Activated naive CD8-positive, alpha-beta T cell (primary cell): ENCODE measurements around the gene SARDH.
"Not testable (repeated sequence)": the region's sequence is repeated elsewhere in the genome, so short reads cannot be mapped to it uniquely, and the experiment has no call there.

ENCODE experiments used
- H3K27ac Mint-ChIP-seq: one replicate; pipeline ENCODE4 v1.8.0; 2021; ENCODE audit warnings: mixed read lengths
- H3K27me3 Mint-ChIP-seq: one replicate; pipeline ENCODE4 v1.8.0; 2021; ENCODE audit warnings: mixed read lengths
- H3K36me3 Mint-ChIP-seq: one replicate; pipeline ENCODE4 v1.8.0; 2021; ENCODE audit warnings: mixed read lengths
- H3K4me1 Mint-ChIP-seq: one replicate; pipeline ENCODE4 v1.8.0; 2021; ENCODE audit warnings: low read depth, mixed read lengths
- H3K4me3 Mint-ChIP-seq: one replicate; pipeline ENCODE4 v1.8.0; 2021; ENCODE audit warnings: mild to moderate bottlenecking, mixed read lengths
- H3K9me3 Mint-ChIP-seq: one replicate; pipeline ENCODE4 v1.8.0; 2021; ENCODE audit warnings: low read depth, mixed read lengths

SARDH gene

DNA sequence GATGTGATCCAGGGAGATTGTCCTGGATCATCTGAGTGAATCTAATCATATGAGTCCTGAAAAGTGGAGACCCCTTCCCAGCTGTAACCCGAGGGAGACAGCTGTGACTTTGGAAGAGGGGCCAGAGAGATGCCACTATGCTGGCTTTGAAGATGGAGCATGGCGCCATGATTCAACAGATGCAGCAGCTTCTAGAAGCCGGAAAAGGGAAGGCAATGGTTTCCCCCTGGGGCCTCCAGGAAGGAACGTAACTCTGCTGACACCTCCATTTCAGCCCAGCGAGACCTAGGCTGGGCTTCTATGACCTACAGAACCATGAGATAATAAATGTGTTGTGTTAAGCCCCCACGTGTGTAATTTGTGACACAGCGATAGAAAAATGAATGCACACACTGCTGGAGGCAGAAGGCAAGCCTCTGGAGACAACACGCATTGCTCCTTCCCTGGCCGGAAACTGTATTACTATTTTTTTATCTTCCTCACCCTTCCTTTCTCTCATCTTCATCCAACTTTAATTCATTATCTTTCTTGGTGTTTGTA, 16.6 kb upstream of the SARDH start:
- Mint-ChIP-seq H3K36me3 (no peaks in the 10 kb centered on the region), H3K4me1 (no peaks in the 10 kb centered on the region), H3K27me3 (peaks cover 19% of the 10 kb centered on the region), H3K4me3 (no peak overlapping the region), H3K27ac (no peak overlapping the region), H3K9me3 (no peaks in the 10 kb centered on the region)

DNA sequence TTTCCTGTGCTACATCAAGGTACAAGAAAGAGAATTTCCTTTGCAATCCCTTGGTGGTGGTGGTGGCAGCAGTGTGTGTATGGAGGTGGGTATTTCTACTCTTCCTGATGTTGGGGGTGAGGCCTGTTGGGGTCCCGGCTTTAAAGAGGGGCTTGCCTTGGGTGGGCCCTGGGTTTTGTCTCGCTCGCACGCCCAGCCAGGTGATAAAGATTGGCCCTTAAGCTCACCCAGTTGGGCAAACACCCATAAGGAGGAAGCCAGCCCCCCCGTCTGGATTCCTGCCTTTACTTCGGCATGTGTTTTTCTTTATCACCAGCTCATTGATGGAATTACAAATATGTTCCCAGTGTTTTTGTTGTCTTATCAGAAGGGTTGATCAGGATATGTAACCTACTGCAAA, 16.0 kb upstream of the SARDH start:
- Mint-ChIP-seq H3K4me3 (no peak overlapping the region), H3K27me3 (peaks cover 21% of the 10 kb centered on the region), H3K9me3 (no peaks in the 10 kb centered on the region)

DNA sequence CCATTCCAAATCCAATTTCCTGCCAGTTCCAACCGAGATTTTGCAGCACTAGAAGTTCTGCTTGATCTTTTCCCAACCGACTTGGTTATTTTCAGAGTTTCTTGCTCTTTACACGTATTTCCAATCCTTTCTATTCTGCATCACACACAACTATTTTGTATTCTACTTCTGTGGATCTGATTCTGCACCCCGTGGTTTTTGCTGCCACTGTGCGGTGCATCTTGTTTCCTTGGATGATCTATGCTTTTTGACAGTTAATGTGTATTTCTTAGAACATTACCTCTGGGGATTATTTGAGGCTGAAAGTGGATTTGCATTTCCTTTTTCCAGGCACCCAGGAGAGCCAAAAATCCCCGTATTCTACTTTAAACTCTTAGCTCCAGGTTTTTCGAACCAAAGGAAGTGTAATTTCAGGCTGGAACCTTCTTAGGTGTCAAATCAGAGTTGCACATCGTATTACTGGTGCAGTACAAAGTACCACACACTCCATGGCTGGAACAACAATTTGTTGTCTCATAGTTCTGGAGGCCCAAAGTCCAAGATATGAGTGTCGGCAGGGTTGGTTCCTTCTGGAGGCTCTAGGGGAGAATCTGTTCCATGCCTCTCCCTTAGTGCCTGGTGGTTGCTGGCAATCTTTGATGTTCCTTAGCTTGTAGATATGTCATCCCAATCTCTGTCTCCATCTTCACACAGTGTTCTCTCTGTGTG, 14.7 kb upstream of the SARDH start:
- Mint-ChIP-seq H3K9me3 (no peaks in the 10 kb centered on the region), H3K4me1 (no peaks in the 10 kb centered on the region), H3K4me3 (no peak overlapping the region), H3K27ac (no peak overlapping the region), H3K36me3 (no peaks in the 10 kb centered on the region), H3K27me3 (peaks cover 23% of the 10 kb centered on the region)

More for the DNA sequence above, 16.0 kb upstream of the SARDH start:
- Mint-ChIP-seq H3K27ac (no peak overlapping the region), H3K36me3 (no peaks in the 10 kb centered on the region), H3K4me1 (no peaks in the 10 kb centered on the region)

DNA sequence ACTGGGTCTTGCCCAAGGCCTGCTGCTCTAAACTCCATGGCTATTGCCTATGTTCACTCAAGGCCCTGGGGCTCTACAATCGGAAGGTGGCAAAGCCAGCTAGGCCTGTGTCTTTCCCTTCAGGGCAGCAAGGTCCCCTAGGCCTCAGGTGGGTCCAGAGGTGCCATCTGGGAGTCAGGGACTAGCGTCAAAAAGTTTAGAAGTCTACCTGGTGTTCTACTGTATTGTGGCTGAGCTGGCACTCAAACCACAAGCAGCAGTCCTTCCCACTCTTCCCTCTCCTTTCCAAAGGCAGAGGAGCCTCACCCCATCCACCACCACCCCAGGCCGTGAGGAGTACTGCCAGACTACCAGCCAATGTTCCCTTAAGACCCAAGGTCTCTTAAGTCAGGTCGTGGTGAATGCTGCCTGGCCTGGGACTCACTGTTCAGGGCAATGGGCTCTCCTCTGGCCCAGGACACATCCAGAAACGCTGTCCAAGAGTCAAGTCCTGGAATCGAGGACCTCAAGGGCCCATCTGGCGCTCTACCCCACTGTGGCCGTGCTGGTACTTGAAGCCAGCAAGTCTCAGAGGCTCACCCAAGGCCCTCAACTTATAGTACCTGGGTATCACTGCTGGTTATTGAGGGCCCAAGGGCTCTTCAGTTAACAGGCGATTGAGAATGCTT, 13.0 kb upstream of the SARDH start:
- peaks cover 23% of the 10 kb centered on the region for H3K27me3 Mint-ChIP-seq
- no peaks in the 10 kb centered on the region for H3K4me1 Mint-ChIP-seq
- H3K27ac Mint-ChIP-seq = no peak overlapping the region
- no peaks in the 10 kb centered on the region for H3K9me3 Mint-ChIP-seq
- H3K4me3 Mint-ChIP-seq = no peak overlapping the region
- no peaks in the 10 kb centered on the region for H3K36me3 Mint-ChIP-seq

DNA sequence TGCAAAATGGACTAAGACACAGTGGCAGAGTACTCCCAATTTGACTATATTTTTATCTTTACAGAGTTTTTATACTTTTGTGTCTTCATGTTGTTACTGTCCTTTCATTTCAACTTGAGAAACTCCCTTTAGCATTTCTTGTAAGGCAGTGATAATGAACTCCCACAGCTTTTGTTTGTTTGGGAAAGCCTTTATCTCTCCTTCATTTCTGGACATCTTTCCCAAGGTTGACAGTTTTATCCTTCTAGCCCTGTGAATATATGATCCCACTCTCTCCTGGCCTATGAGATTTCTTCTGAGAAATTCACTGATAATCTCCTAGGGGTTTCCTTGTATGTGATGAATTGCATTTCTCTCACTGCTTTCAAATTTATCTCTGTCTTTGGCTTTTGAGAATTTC, 9.2 kb upstream of the SARDH start:
- H3K4me3 Mint-ChIP-seq = no peak overlapping the region
- H3K36me3 Mint-ChIP-seq = peaks cover 3% of the 10 kb centered on the region
- H3K27me3 Mint-ChIP-seq = peaks cover 16% of the 10 kb centered on the region
- H3K27ac Mint-ChIP-seq = no peak overlapping the region
- no peaks in the 10 kb centered on the region for H3K4me1 Mint-ChIP-seq
- H3K9me3 Mint-ChIP-seq = no peaks in the 10 kb centered on the region

DNA sequence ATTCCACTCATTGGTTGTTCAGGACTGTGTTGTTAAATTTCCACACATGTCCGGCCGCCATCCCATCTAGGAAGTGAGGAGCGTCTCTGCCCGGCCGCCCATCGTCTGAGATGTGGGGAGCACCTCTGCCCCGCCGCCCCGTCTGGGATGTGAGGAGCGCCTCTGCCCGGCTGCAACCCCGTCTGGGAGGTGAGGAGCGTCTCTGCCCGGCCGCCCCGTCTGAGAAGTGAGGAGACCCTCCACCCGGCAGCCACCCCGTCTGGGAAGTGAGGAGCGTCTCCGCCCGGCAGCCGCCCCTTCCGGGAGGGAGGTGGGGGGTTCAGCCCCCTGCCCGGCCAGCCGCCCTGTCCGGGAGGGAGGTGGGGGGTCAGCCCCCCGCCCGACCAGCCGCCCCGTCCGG, 6.4 kb upstream of the SARDH start:
- not testable (repeated sequence) for H3K36me3 Mint-ChIP-seq, H3K4me1 Mint-ChIP-seq, H3K9me3 Mint-ChIP-seq, H3K27ac Mint-ChIP-seq, H3K4me3 Mint-ChIP-seq, H3K27me3 Mint-ChIP-seq

DNA sequence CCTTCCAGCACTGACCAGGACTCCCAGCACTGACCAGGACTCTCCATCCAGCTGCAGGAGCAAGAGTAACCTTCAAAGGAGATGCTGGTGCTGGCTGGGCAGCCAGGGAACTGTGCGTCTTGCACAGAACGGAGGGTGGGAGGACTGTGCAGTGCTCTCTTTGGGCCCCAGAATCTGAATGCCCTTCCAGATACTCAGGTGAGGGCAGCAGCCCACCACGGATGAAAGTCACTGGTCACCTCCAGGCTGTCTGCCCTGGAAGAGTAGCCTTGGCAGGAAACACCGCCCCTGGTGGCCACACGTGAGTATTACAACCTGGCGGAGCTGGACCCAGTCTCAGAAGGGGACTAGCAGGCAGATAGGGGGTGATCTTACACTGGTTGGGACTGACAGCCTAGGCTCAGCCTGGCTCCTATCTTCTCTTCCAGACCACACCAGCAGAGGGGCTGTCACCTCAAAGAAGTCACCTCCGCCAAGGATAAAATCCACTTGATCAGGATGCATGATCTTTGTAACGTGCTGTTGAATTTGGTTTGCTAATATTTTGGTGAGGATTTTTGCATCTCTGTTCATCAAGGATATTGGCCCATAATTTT, 4.8 kb upstream of the SARDH start:
- Mint-ChIP-seq H3K9me3 (no peaks in the 10 kb centered on the region), H3K4me3 (no peak overlapping the region), H3K4me1 (peaks cover 5% of the 10 kb centered on the region), H3K27ac (no peak overlapping the region), H3K27me3 (peaks cover 5% of the 10 kb centered on the region), H3K36me3 (peaks cover 3% of the 10 kb centered on the region)

DNA sequence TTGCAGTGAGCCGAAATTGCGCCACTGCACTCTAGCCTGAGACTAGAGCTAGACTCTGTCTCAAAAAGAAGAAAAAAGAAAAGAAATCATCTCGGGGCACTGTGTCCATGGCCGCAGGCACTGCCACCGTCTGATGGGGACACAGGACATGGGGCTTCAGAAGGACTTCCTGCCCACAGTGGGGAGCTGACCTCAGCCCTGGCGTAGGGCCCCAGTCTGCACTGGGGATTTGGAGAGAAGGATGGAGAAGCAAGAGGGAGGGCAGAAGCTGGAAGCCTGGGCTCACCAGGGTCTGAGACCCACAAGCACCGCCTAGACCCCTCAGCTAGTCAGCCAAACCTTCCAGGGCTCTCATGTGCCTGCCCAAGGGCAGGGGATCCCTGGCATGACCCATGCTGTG, 4.1 kb upstream of the SARDH start:
- H3K27me3 Mint-ChIP-seq = peaks cover 5% of the 10 kb centered on the region
- H3K4me3 Mint-ChIP-seq = no peak overlapping the region
- H3K27ac Mint-ChIP-seq = no peak overlapping the region
- H3K4me1 Mint-ChIP-seq = peaks cover 7% of the 10 kb centered on the region
- peaks cover 3% of the 10 kb centered on the region for H3K36me3 Mint-ChIP-seq
- no peaks in the 10 kb centered on the region for H3K9me3 Mint-ChIP-seq

DNA sequence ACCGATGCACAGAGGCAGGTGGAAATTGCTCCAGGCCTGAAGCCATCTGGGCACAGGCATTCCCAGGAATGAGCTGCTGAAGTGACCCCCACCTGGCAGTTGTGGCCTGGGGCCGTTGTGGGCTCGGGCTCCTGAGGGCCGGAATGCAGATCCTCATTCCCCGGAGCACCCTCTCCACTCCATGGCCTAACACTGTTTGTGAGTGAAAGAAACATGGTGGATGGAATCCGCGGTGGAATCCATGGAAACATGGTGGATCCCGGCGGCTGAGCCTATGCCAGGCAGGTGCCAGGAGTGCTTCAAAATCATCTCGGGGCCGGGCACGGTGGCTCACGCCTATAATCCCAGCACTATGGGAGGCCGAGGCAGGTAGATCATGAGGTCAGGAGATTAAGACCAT, 3.6 kb upstream of the SARDH start:
- Mint-ChIP-seq H3K4me3 (no peak overlapping the region), H3K4me1 (peaks cover 7% of the 10 kb centered on the region), H3K36me3 (peaks cover 3% of the 10 kb centered on the region)

DNA sequence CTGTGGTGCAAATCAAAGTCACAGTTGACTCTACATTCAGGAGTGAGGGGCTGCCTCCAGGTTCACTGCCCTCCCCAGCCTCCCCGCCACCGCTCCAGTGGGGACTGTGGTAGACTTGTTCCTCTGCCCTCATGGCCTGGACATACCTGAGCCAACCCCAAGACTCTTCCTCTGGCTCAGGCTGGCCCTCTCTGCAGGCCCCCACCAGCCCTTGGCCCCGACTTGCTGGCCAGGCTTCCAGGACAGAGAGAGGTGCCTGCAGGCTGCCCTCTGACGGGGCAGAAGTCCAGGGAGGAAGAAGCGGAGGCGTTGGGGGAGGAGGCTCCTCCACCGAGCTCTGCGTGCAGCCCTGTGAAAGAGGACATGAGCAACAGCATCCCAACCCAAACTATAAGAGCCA, 2.8 kb upstream of the SARDH start:
- Mint-ChIP-seq H3K4me3 (no peak overlapping the region), H3K9me3 (no peaks in the 10 kb centered on the region), H3K27ac (no peak overlapping the region), H3K27me3 (peaks cover 5% of the 10 kb centered on the region), H3K36me3 (peaks cover 3% of the 10 kb centered on the region), H3K4me1 (peaks cover 7% of the 10 kb centered on the region)

More for the DNA sequence above, 3.6 kb upstream of the SARDH start:
- H3K27ac Mint-ChIP-seq = no peak overlapping the region
- peaks cover 5% of the 10 kb centered on the region for H3K27me3 Mint-ChIP-seq
- no peaks in the 10 kb centered on the region for H3K9me3 Mint-ChIP-seq

DNA sequence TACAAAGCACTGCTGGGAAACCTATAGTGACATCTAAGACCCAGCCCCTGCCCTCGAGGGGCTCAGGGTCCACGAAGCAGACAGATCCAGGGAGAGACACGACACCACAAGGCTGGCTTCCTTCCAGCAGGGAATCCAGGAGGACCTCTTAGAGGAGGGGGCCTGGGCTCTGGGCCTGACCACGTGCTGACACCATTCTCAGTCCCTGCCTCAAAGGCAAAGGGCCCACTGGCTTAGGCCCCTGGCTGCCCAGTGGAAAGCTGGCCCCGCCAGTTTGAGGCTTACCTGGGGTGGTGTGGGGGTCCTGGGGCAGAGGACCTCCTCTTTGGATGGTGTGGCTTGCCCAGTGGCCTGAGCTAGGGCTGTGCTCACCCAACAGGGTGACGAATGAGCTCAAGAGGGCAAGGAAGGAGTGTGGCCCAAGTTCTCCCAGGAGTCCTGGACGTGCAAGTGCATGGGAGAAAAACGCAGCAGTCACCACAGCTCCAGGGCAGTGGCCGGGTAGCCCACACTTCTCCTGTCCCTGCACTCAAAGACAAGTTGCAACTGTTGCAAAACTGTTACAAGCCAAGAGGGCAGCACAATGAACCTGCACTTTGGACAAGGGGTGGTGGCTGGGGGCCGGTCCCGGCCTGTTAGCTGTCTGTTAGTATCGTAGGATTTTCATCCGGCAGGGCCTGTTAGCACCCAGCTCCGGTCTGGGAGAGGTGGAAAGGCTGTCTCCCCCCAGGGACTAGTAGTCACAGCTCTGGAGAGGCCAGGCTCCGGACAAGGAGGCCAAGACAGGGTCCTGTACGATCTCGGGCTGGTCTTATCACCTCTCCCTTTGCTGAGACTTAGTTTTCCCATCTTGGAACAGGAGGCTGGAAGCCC, 1.5 kb upstream of the SARDH start:
- H3K9me3 Mint-ChIP-seq = no peaks in the 10 kb centered on the region
- no peaks in the 10 kb centered on the region for H3K36me3 Mint-ChIP-seq
- no peak overlapping the region for H3K4me3 Mint-ChIP-seq
- H3K27me3 Mint-ChIP-seq = peaks cover 3% of the 10 kb centered on the region
- H3K4me1 Mint-ChIP-seq = peaks cover 9% of the 10 kb centered on the region
- no peak overlapping the region for H3K27ac Mint-ChIP-seq

DNA sequence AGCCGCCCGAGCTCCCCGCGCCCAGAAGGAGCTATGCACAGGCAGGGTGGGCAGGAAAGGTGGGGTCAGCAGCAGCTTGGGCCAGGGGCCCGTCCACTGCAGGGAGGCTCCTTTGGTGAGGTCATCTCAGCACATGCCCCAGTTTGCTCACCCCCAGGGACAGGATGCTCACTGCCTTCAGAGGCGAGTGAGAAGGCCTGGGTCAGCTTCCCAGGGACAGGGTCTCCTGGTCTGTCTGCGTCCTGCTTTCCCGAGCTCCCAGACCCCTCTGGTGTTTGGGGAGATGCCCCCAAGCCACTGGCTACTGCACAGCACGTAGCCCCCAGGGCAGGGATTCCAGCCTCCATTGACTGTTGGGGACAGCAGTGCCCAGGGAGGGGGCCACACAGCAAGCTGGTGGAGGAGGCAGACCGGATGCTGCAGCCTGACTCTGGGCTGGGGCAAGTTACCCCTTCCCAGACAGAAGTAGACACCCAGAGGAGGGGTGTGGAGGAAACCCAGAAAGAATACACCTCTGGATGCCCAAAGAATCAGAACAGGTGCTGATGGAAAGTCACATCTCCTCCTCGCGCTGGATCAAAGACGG, 581 bp upstream of the SARDH start:
- peak overlapping the region; percentile 17 for H3K4me3 Mint-ChIP-seq
- peaks cover 9% of the 10 kb centered on the region for H3K4me1 Mint-ChIP-seq
- no peaks in the 10 kb centered on the region for H3K9me3 Mint-ChIP-seq
- H3K27me3 Mint-ChIP-seq = no peaks in the 10 kb centered on the region
- H3K27ac Mint-ChIP-seq = no peak overlapping the region
- H3K36me3 Mint-ChIP-seq = no peaks in the 10 kb centered on the region

DNA sequence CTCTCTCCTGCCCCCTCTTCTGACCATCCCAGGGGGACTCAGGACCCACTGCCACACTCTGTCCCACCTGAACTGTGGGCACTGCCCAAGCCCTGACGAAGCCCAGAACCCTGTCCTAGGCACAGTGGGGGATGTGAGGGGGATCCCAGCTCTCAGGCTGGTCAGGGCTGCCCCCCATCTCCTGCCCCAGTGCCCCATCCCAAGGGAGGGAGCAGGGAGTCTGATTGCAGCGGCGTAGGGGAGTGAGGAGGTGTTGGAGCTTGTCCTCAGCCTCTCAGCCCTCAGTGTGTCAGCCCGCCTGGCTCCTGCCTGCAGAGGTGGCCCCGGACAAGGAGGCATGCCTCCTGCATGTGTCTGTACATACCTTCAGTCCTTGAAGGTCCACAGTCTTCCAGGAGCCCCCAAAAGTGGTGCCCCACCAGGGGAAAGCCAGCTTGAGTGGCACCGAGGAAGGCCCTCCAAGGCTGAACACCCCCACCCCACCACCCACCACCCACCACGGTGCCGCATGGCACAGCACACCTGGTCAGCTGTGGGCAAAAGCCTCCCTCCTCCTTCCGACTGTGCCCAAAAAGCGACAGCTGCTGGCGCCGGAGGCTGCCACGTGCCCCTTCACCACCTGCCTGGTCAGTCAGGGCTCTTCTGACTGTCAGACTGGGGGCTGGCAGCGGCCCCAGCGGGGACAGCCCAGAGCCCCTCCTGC, 930 bp downstream of the SARDH start:
- no peak overlapping the region for H3K27ac Mint-ChIP-seq
- no peaks in the 10 kb centered on the region for H3K9me3 Mint-ChIP-seq
- peaks cover 9% of the 10 kb centered on the region for H3K4me1 Mint-ChIP-seq
- H3K36me3 Mint-ChIP-seq = no peaks in the 10 kb centered on the region
- no peaks in the 10 kb centered on the region for H3K27me3 Mint-ChIP-seq
- H3K4me3 Mint-ChIP-seq = no peak overlapping the region

DNA sequence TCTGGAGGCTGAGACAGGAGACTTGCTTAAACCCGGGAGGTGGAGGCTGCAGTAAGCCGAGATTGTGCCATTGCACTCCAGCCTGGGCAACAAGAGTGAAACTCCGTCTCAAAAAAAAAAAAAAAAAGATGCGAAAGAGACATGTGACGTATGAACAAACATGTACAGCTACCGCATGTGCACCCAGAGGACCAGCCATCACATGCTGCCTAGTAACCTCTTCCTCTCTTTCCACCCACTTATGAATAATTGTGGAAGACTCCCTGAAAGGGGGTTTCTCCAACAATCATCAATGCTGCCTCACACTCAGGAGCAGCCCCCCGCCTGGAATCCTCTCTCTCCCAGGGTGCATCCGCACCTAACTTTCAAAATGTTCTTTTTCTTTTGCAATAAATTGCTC, 2.2 kb downstream of the SARDH start:
- Mint-ChIP-seq H3K36me3 (no peaks in the 10 kb centered on the region), H3K27me3 (no peaks in the 10 kb centered on the region), H3K4me3 (no peak overlapping the region), H3K4me1 (peaks cover 9% of the 10 kb centered on the region), H3K27ac (no peak overlapping the region), H3K9me3 (no peaks in the 10 kb centered on the region)
